BLaER1 treated with 17β-estradiol and CSF1 and Interleukin-3, amounts not matched to agents 10 nM and 100 nM (cell line): Measurements from ENCODE around the gene DCBLD1.
"Not testable (repeated sequence)": the region's sequence is repeated elsewhere in the genome, so short reads cannot be mapped to it uniquely, and the experiment has no call there.

Experiments
- H3K27ac ChIP-seq, 11 experiments: shearing (Covaris generic); formaldehyde crosslinking; 2 replicates each; pipeline ENCODE4 v1.8.1; 2022
- H3K27me3 ChIP-seq, 11 experiments: shearing (Covaris generic); formaldehyde crosslinking; 2 replicates each; pipeline ENCODE4 v1.8.1; 2022
- H3K36me3 ChIP-seq, 11 experiments: shearing (Covaris generic); formaldehyde crosslinking; 2 replicates each; pipeline ENCODE4 v1.8.1; 2022
- H3K4me1 ChIP-seq, 10 experiments: shearing (Covaris generic); formaldehyde crosslinking; 2 replicates each; pipeline ENCODE4 v1.8.1; 2022
- H3K4me2 ChIP-seq, 11 experiments: shearing (Covaris generic); formaldehyde crosslinking; 2 replicates each; pipeline ENCODE4 v1.8.1; 2022
- H3K4me3 ChIP-seq, 10 experiments: shearing (Covaris generic); formaldehyde crosslinking; 2 replicates each; pipeline ENCODE4 v1.8.1; 2022
- H3K9ac ChIP-seq, 11 experiments: shearing (Covaris generic); formaldehyde crosslinking; 2 replicates each; pipeline ENCODE4 v1.8.1; 2022
- H3K9me3 ChIP-seq, 11 experiments: shearing (Covaris generic); formaldehyde crosslinking; replicated peaks in 1 of 11; 2 replicates each; pipeline ENCODE4 v1.8.1; 2022
- H4K20me1 ChIP-seq, 11 experiments: shearing (Covaris generic); formaldehyde crosslinking; 2 replicates each; pipeline ENCODE4 v1.8.1; 2022
- Cebpa-rat ChIP-seq, 11 experiments: shearing (Covaris generic); IDR thresholded peaks; 2 replicates each; pipeline ENCODE4 v1.8.1; 2022

The DCBLD1 gene

DNA sequence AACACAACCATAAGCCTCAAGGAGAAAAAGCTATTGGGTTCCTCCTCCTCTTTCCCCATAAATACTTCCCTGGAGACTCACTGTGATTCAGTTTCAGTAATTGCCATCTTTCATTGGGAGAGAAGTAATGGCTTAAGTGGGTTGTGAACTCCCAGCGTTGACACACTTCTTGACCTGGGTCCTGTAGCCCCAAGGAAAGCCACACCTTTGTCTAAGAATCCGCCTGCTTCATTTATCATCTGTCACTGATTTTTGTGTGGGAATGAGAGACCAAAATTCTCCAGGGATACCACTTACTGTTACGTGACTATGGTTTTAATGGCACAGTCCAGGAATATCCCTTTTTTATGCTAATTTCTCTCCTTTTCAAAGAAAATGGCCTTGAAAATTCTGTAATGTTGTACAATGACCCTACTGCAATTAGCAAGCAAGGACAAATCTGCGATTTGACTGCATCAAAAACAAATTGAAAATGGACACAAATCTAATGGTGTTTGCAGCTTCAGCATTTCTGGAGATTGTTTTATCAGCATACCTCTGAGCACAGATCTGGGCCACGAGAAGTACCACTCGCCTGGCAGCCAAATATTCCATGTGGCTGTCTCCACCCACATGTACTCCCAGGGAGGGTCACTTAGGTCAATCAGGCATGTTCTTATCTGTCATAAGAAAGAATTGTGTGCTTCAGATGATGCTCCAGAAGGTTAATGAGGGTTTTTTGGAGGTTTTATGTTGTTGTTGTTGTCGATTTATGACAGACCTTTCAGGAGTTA lies 29.8 kb downstream of the DCBLD1 start:
- Histone ChIP-seq H3K9me3 (no peaks in the 10 kb centered on the region), H3K9ac (no peak overlapping the region), H3K4me3 (no peak overlapping the region), H3K36me3 (no peaks in the 10 kb centered on the region), H3K4me1 (no peaks in the 10 kb centered on the region), H3K4me2 (no peak overlapping the region), H4K20me1 (no peaks in the 10 kb centered on the region), H3K27me3 (no peaks in the 10 kb centered on the region), H3K27ac (no peak overlapping the region)
- no peak for TF ChIP-seq Cebpa-rat (IDR thresholded peaks at IDR 0.05)

DNA sequence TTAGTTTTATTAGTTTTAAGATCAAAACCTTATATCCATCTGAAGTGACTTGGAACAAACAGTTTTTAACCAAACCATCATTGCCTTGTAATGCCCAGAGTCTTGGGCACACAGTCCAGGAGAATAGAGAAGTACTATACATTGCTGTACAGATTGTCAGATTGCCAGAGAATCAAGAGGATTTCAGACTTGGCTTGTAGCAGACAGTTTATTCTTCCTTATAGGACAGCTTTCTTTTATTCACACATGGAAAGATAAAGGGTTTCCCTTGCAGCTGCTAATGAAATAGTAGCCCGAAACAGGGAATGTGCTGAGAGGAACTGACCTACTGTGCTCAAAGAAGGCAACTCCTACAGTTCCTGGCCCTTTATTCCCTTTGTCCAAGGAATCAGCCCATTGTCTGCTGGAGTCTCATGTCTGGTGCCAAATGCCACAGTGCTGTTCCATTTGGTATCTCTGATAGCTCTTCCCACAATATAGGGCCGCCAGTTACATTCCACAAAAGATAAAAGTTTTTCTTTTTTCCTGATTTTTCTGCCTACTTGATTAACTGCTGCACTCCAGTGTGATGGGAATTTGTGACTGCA lies 30.6 kb downstream of the DCBLD1 start:
- Histone ChIP-seq H3K4me2 (no peak overlapping the region), H3K9ac (no peak overlapping the region), H3K27ac (no peak overlapping the region), H3K27me3 (no peaks in the 10 kb centered on the region), H3K4me1 (no peaks in the 10 kb centered on the region), H3K36me3 (no peaks in the 10 kb centered on the region), H3K9me3 (no peaks in the 10 kb centered on the region), H4K20me1 (no peaks in the 10 kb centered on the region), H3K4me3 (no peak overlapping the region)
- TF ChIP-seq Cebpa-rat (IDR thresholded peaks at IDR 0.05) = no peak

- Histone ChIP-seq H4K20me1 (no peaks in the 10 kb centered on the region), H3K27me3 (no peaks in the 10 kb centered on the region), H3K4me2 (no peak overlapping the region), H3K4me1 (no peaks in the 10 kb centered on the region), H3K9ac (no peak overlapping the region), H3K9me3 (no peaks in the 10 kb centered on the region), H3K4me3 (no peak overlapping the region), H3K27ac (no peak overlapping the region), H3K36me3 (no peaks in the 10 kb centered on the region)
- TF ChIP-seq Cebpa-rat (IDR thresholded peaks at IDR 0.05) = no peak
Observed at GRCh38 chr6:117513778-117514365, 31.4 kb downstream of the DCBLD1 start.

DNA sequence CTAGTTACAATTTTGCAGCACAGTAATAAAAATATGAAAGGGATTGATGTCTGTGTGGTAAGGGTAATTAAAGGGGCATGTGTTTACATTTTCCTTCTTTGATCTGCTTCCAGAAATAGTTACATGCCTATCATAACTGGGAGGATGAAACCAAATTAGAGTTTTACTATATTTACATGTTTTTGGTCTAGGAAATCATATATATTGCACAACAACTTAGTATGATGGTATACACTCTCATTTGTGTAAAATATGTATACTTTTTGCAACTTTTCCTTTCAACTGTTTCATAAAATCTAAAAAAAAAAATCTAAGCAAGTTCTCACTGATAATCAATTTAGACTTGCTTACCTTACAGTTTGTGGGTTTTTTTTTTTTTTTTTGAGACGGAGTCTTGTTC lies 32.2 kb downstream of the DCBLD1 start:
- no peak for TF ChIP-seq Cebpa-rat (IDR thresholded peaks at IDR 0.05)
- Histone ChIP-seq H3K4me2 (no peak overlapping the region), H3K27me3 (no peaks in the 10 kb centered on the region), H3K4me1 (no peaks in the 10 kb centered on the region), H3K36me3 (no peaks in the 10 kb centered on the region), H3K9ac (no peak overlapping the region), H4K20me1 (no peaks in the 10 kb centered on the region), H3K9me3 (no peaks in the 10 kb centered on the region), H3K4me3 (no peak overlapping the region), H3K27ac (no peak overlapping the region)

GRCh38 chr6:117515326-117515725 lies 32.9 kb downstream of the DCBLD1 start:
- H3K4me2 ChIP-seq = no peak overlapping the region

GRCh38 chr6:117517995-117518394 lies 35.5 kb downstream of the DCBLD1 start:
- H3K9ac ChIP-seq, H3K4me2 ChIP-seq, H3K27me3 ChIP-seq, H3K36me3 ChIP-seq, H3K4me3 ChIP-seq, H3K4me1 ChIP-seq, H3K27ac ChIP-seq, H4K20me1 ChIP-seq, H3K9me3 ChIP-seq: not testable (repeated sequence)

More at GRCh38 chr6:117515326-117515725, 32.9 kb downstream of the DCBLD1 start:
- no peaks in the 10 kb centered on the region for H4K20me1 ChIP-seq
- no peak for TF ChIP-seq Cebpa-rat (IDR thresholded peaks at IDR 0.05)
- no peaks in the 10 kb centered on the region for H3K36me3 ChIP-seq
- H3K4me1 ChIP-seq = no peaks in the 10 kb centered on the region
- no peak overlapping the region for H3K9ac ChIP-seq
- no peaks in the 10 kb centered on the region for H3K27me3 ChIP-seq
- no peak overlapping the region for H3K4me3 ChIP-seq
- no peaks in the 10 kb centered on the region for H3K9me3 ChIP-seq
- H3K27ac ChIP-seq = no peak overlapping the region

GRCh38 chr6:117518870-117519269 lies 36.4 kb downstream of the DCBLD1 start:
- no peak overlapping the region for H3K27ac ChIP-seq
- H3K9ac ChIP-seq = no peak overlapping the region
- no peaks in the 10 kb centered on the region for H4K20me1 ChIP-seq
- H3K36me3 ChIP-seq = no peaks in the 10 kb centered on the region
- no peak overlapping the region for H3K4me3 ChIP-seq
- no peak overlapping the region for H3K4me2 ChIP-seq
- no peaks in the 10 kb centered on the region for H3K4me1 ChIP-seq
- no peaks in the 10 kb centered on the region for H3K9me3 ChIP-seq
- H3K27me3 ChIP-seq = no peaks in the 10 kb centered on the region
- TF ChIP-seq Cebpa-rat (IDR thresholded peaks at IDR 0.05) = no peak

- Histone ChIP-seq H3K4me1 (no peaks in the 10 kb centered on the region), H3K36me3 (no peaks in the 10 kb centered on the region), H3K27me3 (no peaks in the 10 kb centered on the region), H3K9ac (no peak overlapping the region), H3K9me3 (no peaks in the 10 kb centered on the region), H3K27ac (no peak overlapping the region), H3K4me3 (no peak overlapping the region), H4K20me1 (no peaks in the 10 kb centered on the region), H3K4me2 (no peak overlapping the region)
- TF ChIP-seq Cebpa-rat (IDR thresholded peaks at IDR 0.05) = no peak
Observed at GRCh38 chr6:117520603-117521395, 38.3 kb downstream of the DCBLD1 start.

DNA sequence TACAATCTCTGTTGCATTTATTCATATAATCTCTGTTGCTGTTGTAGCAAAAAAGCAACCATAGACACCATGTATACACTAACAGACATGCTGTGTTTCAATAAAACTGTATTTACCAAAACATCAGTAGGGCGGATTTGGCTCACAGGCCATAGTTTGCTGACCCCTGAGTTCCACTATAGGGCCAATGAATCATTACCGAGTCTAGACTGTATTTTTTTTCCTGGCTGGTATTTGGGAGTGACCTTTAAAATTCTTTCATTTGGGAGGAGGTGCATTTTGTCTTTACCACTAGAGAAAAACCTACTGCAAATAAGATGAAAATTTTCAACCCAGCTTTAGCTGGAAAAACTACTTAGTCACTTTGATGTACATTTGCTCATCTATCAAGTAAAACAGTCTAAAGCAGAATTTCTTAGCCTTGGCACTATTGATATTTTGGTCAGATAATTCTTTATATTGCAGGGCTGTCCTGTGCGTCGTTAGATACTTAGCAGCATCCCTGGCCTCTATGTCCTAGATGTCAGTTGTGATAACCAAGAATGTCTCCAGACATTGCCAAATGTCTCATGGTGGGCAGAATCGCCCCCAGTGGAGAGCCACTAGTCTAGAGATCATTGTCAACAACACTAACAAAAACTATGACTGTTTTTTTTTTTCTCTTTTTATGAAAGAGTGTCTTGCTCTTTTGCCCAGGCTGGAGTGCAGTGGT lies 39.5 kb downstream of the DCBLD1 start:
- no peak for TF ChIP-seq Cebpa-rat (IDR thresholded peaks at IDR 0.05)
- Histone ChIP-seq H3K27ac (no peak overlapping the region), H3K4me2 (no peak overlapping the region), H3K27me3 (no peaks in the 10 kb centered on the region), H3K4me3 (no peak overlapping the region), H3K9ac (no peak overlapping the region), H4K20me1 (no peaks in the 10 kb centered on the region), H3K4me1 (no peaks in the 10 kb centered on the region), H3K36me3 (no peaks in the 10 kb centered on the region), H3K9me3 (no peaks in the 10 kb centered on the region)
